GM12874 (cell line): ENCODE results near the gene TBX10.

ENCODE experiments used
- CTCF ChIP-seq: IDR thresholded peaks from 2 replicates; pipeline ENCODE4 v1.5.1; 2011; ENCODE audit warnings: low read depth, mild to moderate bottlenecking, control low read depth, low read length, moderate library complexity; ENCODE audit not compliant: insufficient read depth

Gene TBX10

DNA sequence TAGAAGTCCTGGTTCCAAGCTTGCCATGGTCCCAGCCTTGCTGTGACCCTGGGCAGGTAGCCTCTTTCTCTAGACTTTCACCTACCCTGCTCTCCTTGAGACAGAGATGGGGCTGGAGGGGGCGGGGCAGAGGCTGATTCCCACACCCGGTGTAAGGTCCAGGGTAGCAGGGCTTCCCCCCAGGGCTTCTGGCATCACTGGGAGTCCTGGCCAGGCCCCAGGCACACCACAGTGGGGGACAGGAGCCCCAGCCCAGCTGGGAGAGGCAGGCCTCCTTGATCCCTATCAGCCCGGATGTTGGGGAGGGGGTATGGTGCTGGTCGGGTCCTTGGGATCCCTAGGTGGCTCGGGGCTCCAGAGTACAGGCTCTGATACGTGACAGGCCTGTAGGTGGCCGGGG lies 8.2 kb downstream of the TBX10 start:
- no peak for TF ChIP-seq CTCF

GRCh38 chr11:67630943-67631331 lies 8.6 kb downstream of the TBX10 start:
- no peak for TF ChIP-seq CTCF

GRCh38 chr11:67630228-67630942 lies 9.2 kb downstream of the TBX10 start:
- TF ChIP-seq CTCF, result peak; percentile 91

- TF ChIP-seq CTCF, result peak; percentile 90
Observed at GRCh38 chr11:67629386-67630227, 10.0 kb downstream of the TBX10 start, which contains the start of gene NUDT8. Gene NUDT8, minus strand, starts transcription at chr11:67629937. Its CDS starts 26 bp downstream, at chr11:67629911.

DNA sequence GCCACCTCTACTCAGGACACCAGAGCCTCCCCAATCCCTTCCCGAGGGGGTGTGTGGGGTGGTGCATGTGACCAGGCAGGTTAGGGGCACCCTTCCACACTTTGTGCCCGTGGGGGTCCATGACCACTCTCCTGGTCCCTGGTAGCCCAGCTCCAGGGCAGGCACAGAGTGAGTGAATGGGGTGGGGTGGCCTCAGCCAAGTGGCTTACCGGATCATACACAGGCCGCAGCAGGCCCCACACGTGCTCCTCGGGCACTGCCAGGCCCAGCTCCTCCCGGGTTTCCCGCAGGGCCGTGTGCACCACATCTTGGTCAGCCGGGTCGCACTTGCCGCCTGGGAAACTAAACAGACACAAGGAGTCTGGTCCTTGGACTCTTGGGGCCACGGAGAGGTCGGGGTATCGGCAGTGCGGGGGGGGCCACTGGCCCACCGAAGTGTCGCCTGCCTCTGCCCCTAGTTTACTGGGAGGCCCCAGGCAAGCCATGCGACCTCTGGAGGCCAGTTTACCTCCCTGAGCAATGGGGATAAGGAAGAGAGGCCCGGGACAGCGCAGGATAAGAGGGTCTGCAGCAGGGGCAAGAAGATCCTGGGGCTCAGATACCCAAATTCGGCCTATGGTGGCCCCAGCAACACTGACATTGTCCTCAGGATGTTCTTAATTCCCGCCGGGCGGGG lies 10.7 kb downstream of the TBX10 start:
- no peak for TF ChIP-seq CTCF

GRCh38 chr11:67627812-67628624 lies 11.5 kb downstream of the TBX10 start:
- no peak for TF ChIP-seq CTCF
